Kasumi-1 (cell line): ENCODE data around the gene FSHR.

Source experiments
- DNase-seq, 2 experiments: peaks; one replicate each; lab custom pipeline; 2025; lab: John Stamatoyannopoulos, UW

Gene FSHR

DNA sequence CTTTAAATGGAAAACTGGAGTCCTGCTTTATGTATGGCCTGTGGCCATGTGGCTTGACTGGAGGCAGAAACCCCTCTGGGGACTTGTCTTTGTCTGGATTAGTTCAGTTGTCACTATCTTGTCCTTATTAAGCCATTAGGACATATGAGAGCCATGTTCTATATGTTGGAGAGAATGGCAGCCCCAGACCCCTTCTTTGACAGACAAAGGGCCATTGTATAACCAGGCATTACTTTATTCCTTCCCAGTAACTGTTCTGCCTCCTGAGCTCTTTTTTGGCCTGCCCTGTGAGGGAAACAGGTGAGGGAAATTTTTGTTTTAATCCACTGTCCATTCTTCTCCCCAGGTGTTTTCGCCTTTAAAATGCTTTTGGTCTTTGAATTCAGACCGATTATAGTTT, 43.3 kb downstream of the FSHR start:
- DNase-seq: no peak

DNA sequence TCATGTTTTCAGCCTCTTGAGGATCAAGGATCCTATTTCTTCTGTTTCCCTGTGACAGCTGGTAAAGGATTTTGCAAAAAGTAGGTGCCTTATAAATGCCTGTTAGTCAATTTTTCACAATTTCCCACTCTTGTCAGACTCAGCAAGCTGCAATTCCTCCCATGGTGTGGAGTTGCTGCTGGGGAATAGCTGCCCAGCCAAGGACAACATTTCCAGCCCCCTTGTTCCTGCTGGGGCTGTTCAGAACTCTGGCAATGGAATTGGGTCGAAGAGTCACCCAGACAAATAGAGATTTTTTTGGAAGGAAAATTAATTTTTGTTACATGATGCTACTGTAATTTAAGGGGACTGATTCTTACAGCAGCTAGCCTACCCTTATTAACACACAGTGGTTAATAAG, 43.7 kb downstream of the FSHR start:
- DNase-seq: no peak

DNA sequence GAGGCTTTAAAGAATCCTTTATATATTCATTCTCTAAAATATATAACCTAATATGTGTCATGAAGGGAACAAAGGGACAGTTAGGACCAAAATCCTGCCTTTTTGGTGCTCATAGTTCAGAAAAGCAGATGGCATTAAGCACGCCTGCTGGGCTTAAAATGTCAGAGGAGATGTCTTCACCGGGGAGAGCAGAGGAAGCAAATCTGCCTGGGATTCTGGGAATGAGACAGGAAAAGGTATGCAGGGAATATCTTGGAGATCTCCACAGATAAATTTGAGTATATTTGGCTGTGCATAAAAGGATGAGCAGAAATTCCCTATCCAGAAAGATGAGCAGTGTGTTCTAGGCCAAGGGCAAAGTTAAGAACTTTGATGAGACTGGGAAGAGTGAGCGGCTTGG, 45.5 kb downstream of the FSHR start:
- no peak for DNase-seq

DNA sequence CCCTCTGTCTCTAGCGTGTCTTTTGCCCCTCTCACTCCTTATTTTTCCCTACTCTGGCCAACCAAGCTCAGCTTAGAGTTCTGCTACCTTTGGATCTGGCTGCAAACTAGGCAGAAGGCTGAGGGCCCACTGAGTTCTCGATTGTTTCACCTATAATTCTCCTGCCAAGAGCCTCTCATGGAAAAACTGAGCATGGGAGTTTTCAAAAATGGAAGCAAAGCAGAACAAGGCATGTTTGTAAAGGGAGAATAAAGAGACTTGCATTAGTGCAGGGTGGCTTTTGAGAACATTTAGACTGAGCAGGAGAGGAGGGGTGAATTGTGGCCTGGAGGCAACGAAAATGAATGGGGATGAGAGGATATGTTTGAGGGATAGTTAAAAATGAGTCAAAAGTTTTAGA, 45.9 kb downstream of the FSHR start:
- DNase-seq: no peak

DNA sequence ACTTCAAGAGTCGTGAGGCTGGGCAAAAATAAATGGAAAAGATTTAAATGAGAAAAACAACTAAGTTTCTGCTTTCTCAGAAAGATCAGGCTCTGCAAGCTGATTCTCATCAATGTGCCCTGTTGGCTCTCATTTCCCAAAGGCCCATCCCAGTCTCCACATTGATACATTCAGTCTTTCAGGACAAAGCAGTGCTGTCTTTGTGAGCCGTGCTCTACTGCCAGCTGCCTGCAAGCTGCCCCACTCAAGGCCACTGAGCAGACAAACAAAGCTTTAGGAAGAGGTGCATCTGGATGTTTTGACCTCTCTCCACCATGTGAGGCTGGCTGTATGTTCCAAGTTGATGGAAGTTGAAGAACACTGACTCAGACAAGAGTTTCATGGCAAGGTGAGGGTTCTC, 48.8 kb downstream of the FSHR start:
- no peak for DNase-seq

DNA sequence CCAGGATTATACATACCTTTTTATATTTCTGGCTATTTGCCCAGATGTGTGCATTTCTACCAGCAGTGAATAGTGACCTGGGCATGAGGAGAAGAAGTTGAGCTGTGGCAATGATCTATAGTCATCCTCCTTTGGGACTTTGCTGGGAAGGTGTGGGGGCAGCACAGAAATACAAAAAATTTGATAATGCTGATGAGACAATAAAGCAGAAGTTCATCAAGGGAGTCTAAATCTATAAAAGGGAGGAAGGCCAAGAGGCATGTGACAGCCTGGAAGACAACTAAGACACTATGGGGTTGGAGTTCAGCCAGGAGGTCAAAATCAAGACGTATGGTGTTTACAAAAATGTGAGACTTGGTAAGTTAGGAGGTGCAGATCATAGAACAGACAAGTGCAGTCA, 52.2 kb downstream of the FSHR start:
- DNase-seq: no peak

DNA sequence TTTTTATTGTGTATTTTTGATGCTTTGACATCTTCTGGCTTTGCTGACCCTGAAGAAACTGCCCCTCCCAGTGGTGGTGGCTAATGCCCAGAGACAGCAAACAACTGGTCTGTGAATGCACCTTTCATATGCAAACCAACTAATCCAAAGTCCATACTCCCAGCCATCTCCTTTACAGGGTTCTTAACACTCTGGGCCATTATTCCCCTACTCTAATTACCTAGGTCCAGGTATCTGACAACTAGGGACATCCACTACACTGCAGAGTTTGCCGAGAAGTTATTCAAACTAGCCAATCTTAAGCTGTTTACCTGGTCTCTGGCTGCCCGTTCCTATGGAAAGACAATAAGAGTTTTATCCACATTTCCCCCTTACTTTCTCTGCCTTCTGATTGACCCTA, 73.6 kb downstream of the FSHR start:
- DNase-seq: no peak

DNA sequence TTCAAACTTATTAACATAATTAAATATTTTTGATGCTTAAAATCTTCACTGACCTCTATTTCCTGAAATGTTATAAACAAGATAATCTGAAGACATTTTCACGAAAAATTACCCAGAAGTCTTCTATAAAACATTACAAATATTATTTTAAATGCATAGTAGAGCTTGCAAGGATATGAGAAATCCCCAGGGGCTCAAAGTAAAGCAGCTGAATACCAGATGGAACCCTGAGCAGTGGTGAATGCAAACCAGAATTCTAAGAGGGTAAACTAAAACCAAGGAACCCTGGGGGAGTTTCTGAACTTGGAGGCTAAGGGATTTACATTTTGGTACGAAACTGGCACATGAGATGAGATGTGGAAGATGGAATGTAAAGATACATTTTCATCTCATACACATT, 83.6 kb downstream of the FSHR start:
- no peak for DNase-seq

DNA sequence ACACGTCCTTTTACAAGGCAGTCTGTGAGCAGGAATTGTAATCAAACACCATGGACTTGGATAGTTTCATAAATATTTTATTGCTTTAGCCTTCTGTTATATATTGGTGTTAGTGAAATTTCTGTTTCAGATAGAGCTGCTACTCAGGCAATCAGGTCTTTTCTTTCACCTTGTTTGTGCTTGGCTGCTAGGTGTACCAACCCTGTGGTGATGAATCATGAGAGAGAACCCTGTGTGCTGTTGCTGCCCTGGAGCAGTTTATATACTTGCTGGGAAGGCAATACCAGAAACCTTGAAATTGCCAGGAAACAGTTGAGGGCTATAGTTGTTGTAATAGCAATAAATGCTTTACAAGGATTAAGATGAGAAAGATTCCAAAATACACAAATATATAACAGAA, 84.5 kb downstream of the FSHR start:
- no peak for DNase-seq

DNA sequence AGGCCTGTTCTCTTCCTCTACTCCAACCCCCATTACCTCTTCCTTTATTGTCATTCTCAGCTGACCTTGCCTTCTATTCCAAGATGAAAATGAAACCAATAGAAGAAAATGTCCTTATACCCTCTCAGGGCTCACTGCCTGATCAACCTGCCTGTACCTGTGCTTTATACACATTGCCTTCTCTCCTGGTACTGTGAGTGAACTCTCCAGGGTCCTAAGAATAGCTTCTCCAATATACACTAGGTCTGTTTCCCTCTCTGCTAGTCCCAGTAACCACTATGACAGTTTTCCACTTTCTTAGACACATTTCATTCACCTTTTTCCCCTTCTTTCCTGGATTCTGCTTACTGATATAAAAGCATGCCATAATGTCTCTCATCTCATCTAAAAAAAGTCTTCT, 85.7 kb downstream of the FSHR start:
- DNase-seq: no peak

DNA sequence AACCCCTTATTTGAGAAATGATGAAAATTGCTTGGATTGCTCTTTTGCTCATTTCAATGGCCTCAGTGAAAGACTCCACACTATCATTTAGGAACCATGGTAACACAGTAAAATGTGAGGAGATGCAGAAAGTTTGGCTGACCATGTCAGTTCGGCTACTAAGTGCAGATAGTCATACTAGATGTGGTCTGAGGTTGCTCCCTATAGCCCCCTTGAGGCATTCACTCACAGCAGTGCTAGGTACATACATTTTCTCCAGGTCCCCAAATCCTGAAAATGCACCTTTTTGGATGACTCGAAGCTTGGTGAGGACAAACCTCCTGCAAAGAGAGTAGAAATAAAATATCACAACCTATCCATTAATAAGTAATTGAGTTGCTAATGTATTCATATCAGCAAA, 86.3 kb downstream of the FSHR start:
- DNase-seq: no peak

DNA sequence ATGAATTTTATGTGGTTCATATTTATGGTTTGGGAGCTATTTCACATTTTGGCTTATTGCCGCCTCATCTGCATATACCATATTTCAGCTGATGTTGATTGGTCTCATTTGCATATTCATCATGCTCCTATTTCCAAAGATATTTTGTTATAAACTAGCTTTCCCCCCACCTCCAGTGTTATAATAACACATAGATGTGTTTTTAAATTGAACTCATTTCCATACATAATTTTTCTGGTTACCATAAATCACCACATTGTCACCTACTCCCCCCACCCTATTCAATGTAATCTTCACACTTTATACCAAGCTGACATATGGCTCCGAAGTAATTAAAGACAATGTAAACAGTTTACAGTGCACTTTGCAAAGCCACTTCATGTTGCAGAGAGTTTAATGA, 101.2 kb downstream of the FSHR start:
- no peak for DNase-seq

DNA sequence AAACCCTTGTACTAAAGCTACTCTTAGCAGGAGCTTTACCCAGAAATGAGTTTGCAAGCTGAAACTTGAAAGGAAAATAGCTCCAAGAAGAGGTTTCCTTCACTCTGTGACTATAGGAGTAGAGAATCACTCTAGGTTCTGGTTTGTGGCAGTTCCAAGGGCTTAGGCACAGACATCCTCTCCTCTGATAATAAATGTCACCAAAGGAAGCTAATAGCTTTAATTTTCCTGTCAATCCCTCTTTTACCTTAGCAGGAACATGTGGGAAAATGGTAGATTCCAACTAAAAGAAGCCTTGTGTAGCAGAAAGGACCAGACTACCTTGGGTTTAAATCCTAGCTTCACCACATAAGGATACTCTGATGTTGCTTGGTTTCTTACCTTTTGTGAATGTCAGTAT, 104.0 kb downstream of the FSHR start:
- no peak for DNase-seq

DNA sequence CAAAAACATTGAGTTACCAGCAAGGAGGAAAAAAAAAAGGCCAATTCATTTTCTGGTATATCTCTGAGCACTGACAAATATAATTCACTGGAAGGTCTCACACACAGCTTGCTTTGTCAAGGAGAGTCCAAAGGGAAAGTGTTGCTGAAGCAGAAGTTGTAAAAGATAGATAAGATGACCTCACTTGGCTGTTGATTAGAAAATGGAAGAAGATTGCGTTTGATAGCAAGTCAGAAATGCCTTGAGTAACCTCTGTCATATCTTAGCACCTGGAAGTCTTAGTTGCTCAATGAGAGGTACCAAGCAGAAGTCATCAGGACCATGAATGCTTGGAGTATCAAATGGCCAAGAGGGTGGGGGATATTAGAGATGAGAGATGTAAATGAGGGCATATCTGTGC, 105.2 kb downstream of the FSHR start:
- no peak for DNase-seq

DNA sequence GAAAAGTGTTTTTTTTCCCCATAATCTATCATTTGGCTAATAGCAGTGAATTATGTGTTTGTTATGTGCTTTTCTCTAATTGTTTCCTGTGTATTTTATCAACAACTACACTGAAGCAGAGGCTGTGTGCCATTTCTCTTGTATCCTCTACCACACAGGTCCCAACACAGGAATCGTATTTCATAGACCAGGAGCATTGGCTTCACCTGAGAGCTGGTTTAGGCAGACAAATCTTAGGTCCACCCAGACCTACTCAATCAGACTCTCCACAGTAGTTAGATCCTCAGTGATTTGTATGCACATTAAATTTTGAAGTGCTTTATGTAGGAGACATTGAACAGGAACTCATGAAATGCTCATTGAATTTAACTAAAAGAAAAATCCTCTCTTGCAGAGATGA, 109.2 kb downstream of the FSHR start:
- no peak for DNase-seq

DNA sequence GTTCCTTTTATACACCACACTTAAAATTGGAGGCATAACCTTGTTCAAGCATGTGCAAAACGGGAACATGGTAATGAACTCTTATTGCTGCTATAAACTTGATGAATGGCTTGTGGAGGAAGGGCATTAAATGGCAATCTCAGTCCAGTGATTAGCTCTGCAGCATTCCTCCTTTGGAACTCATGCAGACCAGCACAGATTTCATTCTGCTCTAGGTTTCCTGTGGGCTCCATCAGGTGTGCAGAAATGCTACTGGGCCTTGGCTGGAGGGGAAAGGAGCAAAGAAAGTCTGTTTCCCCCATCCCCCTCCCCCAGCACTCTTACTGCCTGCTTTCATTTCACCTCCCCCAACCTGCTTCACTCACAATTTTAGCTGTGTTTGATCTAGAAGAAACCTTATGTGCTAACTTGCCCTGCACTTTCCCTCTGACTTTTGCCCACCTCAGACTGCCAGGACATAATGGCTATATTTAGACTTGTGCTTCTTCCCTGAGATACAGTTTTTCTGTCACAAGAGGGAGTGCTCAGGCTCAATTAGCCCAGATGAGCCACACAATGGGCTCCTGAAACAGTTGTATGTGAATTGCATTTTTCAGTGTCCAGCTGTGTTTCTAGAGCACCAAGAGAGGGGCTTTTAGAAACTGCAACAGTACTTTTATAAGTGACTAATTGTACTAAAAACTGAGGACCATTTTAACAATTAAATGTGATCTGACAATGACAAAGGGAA, 109.8 kb downstream of the FSHR start:
- DNase-seq: peak; percentile 13 to 23

DNA sequence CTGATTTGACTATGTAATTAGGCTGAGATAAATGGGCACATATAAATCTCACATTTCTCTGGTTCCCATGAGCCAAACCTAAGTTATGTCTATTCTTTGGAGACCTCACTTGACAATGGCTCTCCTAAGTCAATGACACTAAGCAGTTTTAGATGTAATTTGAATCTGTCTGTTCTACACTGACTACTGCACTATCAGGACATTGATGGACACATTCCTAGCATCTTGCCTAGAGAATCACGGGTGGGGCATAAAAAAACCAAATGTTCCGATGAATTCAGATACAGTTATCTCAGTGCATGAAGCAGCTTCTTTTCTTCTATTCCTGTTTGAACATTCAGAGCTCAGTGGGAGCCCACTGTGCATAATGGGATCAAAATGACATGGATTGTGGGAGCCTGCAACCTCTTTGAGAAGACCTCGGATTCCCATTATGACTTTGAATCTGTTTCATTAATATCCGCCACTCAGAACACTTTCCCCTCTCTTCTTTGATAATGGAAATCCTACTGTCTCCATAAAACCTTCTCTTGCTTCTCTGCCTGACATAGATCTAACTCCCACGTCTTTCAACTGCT, 110.8 kb downstream of the FSHR start:
- DNase-seq: no peak

DNA sequence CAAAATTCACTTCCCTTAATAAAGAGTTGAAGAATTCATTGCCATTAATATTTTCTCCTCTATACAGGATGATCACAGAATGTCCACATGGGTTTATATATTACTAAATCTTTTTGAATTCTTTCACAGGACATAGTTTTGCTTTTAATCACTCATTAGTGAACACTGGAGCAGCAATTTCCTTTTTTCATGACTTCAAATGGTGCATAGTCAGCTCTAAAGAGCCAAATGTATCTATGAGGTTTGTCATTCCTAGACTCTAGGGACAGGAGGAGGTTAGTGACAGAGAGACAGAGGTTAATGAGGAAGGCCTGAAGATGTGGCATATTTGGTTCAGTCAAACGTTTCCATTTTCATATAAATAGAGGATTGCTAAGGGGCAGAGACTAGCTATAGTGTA, 111.8 kb downstream of the FSHR start:
- no peak for DNase-seq

DNA sequence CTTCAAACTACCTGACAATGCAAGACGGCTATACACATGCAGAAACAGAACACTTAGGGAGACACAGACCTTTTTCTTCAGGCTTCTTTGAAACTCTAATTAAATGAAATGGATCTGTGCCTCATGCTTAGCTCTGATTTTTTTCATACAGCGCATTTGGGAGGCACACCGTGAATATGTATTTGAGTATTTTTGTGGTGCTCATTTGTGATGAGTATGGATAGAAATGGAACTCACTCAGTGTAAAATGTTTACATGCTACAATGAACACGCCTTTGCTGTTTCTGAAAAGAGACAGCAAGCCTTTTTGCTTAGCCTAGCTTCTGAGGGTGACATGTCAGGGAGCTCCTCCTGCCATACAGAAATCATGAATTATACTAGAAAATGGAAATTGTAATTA, 113.3 kb downstream of the FSHR start:
- DNase-seq: no peak

DNA sequence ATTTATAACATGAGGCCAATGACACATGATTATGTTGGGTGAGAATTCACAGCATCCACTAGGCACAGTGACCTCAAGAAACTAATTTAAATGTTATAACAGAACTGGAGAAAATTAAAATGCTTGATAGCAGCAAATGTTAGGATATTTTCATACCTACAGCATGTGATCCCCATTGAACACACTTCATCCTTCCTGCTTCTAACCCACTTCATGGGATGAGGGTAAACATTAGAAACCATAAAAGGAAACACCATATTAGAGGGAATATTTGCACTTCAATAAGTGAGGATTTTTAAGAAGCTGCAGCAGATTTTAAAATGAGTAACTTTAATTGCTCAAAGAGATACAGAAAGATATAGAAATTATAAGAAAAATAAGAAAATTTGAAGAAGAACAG, 117.1 kb downstream of the FSHR start:
- no peak for DNase-seq

DNA sequence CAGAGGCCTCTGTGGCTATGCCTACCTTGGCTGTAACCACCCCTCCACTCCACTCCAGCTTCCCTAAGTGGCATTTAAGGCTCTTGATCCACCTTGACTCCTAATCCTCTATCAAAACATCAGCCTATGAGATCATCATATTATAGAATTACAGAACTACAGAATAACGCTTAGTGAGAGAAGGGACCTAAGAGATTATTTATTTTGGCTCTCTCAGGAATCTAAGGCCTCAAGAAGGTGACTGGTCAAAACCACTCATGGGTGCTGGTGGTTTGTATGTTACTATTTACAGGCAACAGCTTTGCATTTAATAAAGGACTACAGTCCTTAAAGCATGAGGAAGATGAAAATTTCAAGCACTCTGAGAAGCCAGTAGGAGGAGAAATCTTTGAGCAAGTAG, 118.8 kb downstream of the FSHR start:
- no peak for DNase-seq

DNA sequence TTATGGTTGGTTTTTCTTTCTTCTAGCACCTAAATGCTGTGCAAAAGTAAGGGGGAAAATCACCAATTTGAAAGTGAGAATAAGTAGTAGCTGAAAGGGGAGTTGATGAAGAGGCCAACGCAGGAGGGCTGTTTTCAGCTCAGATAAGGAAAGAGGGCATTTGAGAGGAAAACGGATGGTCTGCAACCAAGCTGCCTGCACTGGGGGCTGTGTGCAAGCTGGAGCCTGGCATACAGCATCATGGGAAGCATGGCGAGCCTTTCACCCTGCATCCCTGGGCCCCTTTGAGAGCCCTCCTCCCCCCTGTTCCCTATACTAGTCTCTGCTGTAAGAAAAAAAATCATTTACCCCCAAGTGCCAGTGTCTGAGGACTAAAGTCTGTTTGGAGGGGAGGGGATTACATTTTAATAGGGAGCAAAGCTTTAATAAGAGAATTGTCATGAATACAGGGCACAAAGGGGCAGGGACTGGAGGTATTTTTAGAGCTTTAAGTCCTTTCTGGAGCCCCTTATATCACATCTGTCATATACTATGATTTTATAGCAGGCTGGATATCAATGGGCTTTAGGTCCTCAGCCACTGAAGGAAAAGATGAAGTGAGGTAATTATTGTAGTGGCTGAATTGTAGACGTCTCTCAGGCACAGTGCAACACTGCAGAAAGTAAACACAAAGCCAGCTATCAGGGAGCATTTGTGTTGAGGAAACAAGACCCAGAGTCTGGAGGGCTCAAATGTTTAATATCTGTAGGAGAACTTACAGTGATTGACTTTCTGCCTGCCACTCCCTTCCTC, 120.7 kb downstream of the FSHR start:
- no peak for DNase-seq

DNA sequence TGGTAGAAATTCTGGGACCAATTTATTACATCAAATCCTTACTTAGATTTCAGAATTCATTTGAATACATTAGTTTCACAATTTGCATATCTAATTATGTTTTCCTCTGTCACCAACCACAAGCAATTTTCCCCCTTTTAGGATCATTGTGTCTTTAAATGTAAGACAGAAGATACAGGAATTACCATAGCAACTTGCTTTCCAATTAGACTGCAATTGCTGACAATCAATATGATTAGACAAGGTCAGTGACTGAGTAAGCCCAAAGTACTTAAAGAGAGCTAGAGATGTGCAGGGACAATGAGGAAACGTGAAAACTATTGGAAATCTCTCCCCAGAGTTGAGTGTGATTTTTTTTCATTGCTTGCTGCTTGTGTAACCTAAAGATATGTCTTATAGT, 121.4 kb downstream of the FSHR start:
- DNase-seq: no peak

DNA sequence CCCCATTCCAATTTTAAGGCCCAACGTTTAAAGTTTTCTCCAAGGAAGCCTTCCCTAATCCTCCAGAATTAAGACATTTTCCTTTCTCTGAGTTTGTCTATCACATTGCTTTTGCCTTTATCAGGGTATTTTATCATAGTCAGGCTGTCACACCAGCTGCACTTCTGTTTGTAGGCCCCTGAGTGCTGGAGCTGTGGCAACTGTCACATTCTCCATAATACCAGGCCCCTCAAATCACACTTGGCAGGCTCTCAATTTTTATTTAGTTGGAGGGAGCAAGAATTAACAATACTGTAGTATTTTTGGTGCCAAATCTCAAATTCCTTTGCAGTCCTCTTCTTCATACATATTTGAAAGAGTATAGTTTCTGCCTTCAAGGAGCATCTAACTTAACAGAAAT, 122.2 kb downstream of the FSHR start:
- no peak for DNase-seq
